Thymus (tissue), 11 donors: ENCODE results near the gene MID1. TPM values are rescaled to one million over a fixed set of nuclear protein-coding genes. Genes with fewer than 3 reads are reported as not detected.

Experiments used
- DNase-seq, 9 donors: peaks; one replicate each; pipeline ENCODE4 v3.0.0-alpha.2; 2013; ENCODE audit warnings: low spot score in 9 of 9, low read depth in 6 of 9, missing footprints in 1 of 9
- H3K27ac ChIP-seq, 2 donors: one replicate each; pipeline ENCODE4 v1.5.1; 2013; ENCODE audit warnings: control low read depth in 1 of 2, low read depth in 1 of 2, low read length in 1 of 2, mild to moderate bottlenecking in 1 of 2, moderate library complexity in 1 of 2
- H3K27me3 ChIP-seq, 2 donors: one replicate each; pipeline ENCODE4 v1.5.1; 2013; ENCODE audit warnings: low read length in 1 of 2; ENCODE audit not compliant: control insufficient read depth in 2 of 2, insufficient read depth in 1 of 2
- H3K36me3 ChIP-seq, 2 donors: one replicate each; pipeline ENCODE4 v1.5.1; 2013; ENCODE audit warnings: low read length in 1 of 2, mild to moderate bottlenecking in 1 of 2, moderate library complexity in 1 of 2; ENCODE audit not compliant: control insufficient read depth in 2 of 2, insufficient read depth in 2 of 2
- H3K4me1 ChIP-seq, 2 donors: one replicate each; pipeline ENCODE4 v1.5.1; 2013; ENCODE audit warnings: low read length in 2 of 2; ENCODE audit not compliant: control insufficient read depth in 2 of 2, insufficient read depth in 2 of 2
- H3K4me3 ChIP-seq, 2 donors: one replicate each; pipeline ENCODE4 v1.5.1; 2013; ENCODE audit warnings: low read length in 2 of 2, control low read depth in 1 of 2, mild to moderate bottlenecking in 1 of 2
- H3K9me3 ChIP-seq, 2 donors: one replicate each; pipeline ENCODE4 v1.5.1; 2013; ENCODE audit warnings: low read length in 1 of 2, mild to moderate bottlenecking in 1 of 2; ENCODE audit not compliant: control insufficient read depth in 2 of 2, insufficient read depth in 1 of 2
- WGBS: extraction: QIAGEN DNeasy Blood & Tissue Kit; methylation state at CpG from one replicate; pipeline ENCODE4 v1.1.7; 2013; 5-methylcytosine and 5-hydroxymethylcytosine counted together
- polyA plus RNA-seq: library from polyadenylated mRNA; stranded (reverse); fragments of 200-250 nt; gene quantifications from one replicate; pipeline ENCODE4 v1.2.3, GENCODE V29; 2013
- total RNA-seq: library from RNA; stranded (reverse); fragments of 120-200 nt; gene quantifications from one replicate; pipeline ENCODE4 v1.2.4, GENCODE V29; 2013
- donor health status: healthy.

The MID1 gene
- total and polyA plus RNA-seq, 2 donors, result 1.4 to 2.1 TPM

- 92% methylated on average over 2 of the region's 2 CpGs for WGBS
Observed at GRCh38 chrX:10518073-10518472, 102.3 kb downstream of the MID1 start.

DNA sequence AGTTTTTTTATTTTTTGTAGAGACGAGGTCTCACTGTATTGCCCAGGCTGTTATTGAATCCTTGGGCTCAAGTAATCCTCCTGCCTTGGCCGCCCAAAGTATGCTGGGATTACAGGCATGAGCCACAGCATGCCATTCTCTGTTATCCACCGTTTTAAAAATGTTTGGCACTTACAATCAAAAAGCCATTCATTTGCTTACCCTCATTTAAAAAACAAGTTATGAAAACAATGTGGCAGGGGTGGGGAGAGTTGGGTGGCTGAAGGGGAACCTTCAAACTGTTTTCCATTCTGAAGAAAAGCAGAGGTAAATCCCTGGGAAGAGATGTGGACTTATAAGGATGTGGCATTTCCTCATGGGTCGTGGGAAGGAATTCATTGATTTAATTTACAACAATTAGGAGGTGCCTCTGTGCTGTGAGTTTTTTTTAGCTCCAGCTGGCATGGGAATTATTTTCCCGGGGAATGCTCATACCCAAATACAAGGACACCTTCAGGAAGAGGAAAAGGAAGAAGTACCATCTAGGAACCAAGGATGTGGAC lies 103.5 kb downstream of the MID1 start:
- no peaks in the 10 kb centered on the region for H3K9me3 ChIP-seq
- no peaks in the 10 kb centered on the region for H3K27me3 ChIP-seq
- H3K4me1 ChIP-seq, result no peaks in the 10 kb centered on the region
- DNase-seq, result no peak
- H3K4me3 ChIP-seq, result no peak overlapping the region
- H3K27ac ChIP-seq, result no peak overlapping the region
- H3K36me3 ChIP-seq, result no peaks in the 10 kb centered on the region
- WGBS, result 87% methylated on average over 5 of the region's 5 CpGs

More at GRCh38 chrX:10518073-10518472, 102.3 kb downstream of the MID1 start:
- no peaks in the 10 kb centered on the region for H3K27me3 ChIP-seq
- H3K4me3 ChIP-seq, result no peak overlapping the region
- no peaks in the 10 kb centered on the region for H3K9me3 ChIP-seq
- no peaks in the 10 kb centered on the region for H3K4me1 ChIP-seq
- no peak for DNase-seq
- H3K36me3 ChIP-seq, result no peaks in the 10 kb centered on the region
- H3K27ac ChIP-seq, result no peak overlapping the region

DNA sequence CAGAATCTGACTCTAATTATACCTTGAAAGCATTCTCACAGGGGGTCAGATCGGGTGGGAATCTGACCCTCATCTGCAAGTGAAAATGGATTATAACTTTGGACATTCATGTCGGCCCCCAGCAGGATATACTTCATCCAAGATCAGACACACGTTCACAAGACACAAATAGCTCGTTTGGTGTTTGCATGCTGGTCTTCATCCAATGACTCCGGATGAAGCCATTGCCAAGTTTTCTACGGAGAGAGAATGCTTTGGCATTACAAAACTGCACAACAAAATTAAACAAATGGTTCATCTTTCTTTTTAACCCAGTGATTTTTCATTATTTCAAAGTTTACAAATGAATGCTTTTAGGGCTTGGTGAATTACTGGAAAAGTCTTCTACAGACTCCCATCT lies 105.5 kb downstream of the MID1 start:
- no peaks in the 10 kb centered on the region for H3K36me3 ChIP-seq
- WGBS, result 88% methylated on average over 6 of the region's 6 CpGs
- H3K9me3 ChIP-seq, result no peaks in the 10 kb centered on the region
- no peak overlapping the region for H3K4me3 ChIP-seq
- DNase-seq, result no peak
- H3K4me1 ChIP-seq, result no peaks in the 10 kb centered on the region
- no peaks in the 10 kb centered on the region for H3K27me3 ChIP-seq
- H3K27ac ChIP-seq, result no peak overlapping the region

DNA sequence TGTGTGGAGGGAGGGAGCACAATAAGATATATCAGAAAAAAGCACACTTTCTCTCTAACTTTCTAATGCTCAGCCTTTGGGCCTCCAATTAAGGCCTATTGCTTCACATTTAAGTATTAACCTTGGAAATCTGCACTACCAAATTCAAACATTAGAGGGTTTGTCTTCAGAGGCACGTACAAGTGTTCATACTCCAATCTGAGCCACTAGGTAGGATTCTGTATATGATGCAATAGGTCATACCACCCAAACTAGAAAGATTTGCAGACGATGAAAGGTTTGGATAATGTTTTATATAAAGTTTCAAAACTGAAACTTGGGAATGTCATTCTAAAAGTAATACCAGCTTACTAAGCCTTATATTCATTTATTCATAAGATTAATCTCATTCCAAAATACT lies 106.4 kb downstream of the MID1 start:
- Histone ChIP-seq H3K4me1 (no peaks in the 10 kb centered on the region), H3K27ac (no peak overlapping the region), H3K9me3 (no peaks in the 10 kb centered on the region), H3K4me3 (no peak overlapping the region), H3K27me3 (no peaks in the 10 kb centered on the region), H3K36me3 (no peaks in the 10 kb centered on the region)
- WGBS, result 78% methylated on average over 2 of the region's 2 CpGs
- no peak for DNase-seq

DNA sequence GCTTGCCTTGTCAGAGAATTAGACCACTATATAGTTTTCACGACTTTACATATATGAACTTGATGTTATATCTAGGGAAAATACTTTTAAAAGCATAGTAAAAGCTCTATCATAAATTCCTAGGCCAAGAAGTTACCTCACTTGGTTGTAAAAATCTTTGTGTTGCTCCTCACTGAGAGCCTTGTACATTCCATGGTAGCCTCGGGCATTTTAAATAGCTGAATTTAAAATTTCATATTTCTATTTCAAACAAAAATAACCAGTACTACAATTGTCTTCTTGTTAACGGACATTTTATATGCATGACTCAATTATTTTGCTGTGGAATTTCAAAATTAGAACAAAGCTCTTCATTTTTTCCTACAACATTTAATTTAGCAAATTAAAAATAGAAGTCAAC lies 107.6 kb downstream of the MID1 start:
- Histone ChIP-seq H3K9me3 (no peaks in the 10 kb centered on the region), H3K36me3 (no peaks in the 10 kb centered on the region), H3K4me1 (no peaks in the 10 kb centered on the region), H3K4me3 (no peak overlapping the region), H3K27ac (no peak overlapping the region), H3K27me3 (no peaks in the 10 kb centered on the region)
- no peak for DNase-seq
- WGBS, result 95% methylated on average over 3 of the region's 3 CpGs

- no peak for DNase-seq
- H3K4me3 ChIP-seq, result no peak overlapping the region
- H3K27me3 ChIP-seq, result no peaks in the 10 kb centered on the region
- no peaks in the 10 kb centered on the region for H3K36me3 ChIP-seq
- 15% methylated on average over 1 of the region's 1 CpG for WGBS
- H3K27ac ChIP-seq, result no peak overlapping the region
- no peaks in the 10 kb centered on the region for H3K4me1 ChIP-seq
- H3K9me3 ChIP-seq, result no peaks in the 10 kb centered on the region
Observed at GRCh38 chrX:10512258-10512657, 108.1 kb downstream of the MID1 start.

DNA sequence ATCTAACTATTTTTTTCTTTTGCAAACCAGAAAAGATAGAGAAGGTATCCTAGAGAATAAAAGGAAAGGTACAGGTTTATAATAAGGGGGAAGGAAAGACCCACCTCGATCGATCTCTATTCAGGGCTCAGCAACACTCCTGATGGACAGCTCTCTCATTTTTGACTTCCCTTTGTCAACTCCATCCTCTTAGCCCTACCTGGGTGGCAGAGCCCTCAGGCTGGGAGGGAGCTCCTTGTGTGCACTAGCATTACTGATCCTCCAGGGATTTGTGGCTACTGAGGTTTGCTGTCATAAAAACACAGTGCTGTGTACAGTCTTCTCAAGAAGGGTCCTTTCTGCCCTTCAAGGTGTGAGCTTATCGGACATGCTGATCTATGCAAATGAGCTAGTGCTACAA lies 111.0 kb downstream of the MID1 start:
- no peaks in the 10 kb centered on the region for H3K4me1 ChIP-seq
- no peak for DNase-seq
- no peaks in the 10 kb centered on the region for H3K9me3 ChIP-seq
- no peak overlapping the region for H3K27ac ChIP-seq
- no peaks in the 10 kb centered on the region for H3K27me3 ChIP-seq
- no peak overlapping the region for H3K4me3 ChIP-seq
- H3K36me3 ChIP-seq, result no peaks in the 10 kb centered on the region
- 91% methylated on average over 3 of the region's 3 CpGs for WGBS

GRCh38 chrX:10508891-10509290 lies 111.5 kb downstream of the MID1 start:
- Histone ChIP-seq H3K27me3 (no peaks in the 10 kb centered on the region), H3K36me3 (no peaks in the 10 kb centered on the region), H3K4me3 (no peak overlapping the region), H3K27ac (no peak overlapping the region), H3K9me3 (no peaks in the 10 kb centered on the region), H3K4me1 (no peaks in the 10 kb centered on the region)
- no peak for DNase-seq

DNA sequence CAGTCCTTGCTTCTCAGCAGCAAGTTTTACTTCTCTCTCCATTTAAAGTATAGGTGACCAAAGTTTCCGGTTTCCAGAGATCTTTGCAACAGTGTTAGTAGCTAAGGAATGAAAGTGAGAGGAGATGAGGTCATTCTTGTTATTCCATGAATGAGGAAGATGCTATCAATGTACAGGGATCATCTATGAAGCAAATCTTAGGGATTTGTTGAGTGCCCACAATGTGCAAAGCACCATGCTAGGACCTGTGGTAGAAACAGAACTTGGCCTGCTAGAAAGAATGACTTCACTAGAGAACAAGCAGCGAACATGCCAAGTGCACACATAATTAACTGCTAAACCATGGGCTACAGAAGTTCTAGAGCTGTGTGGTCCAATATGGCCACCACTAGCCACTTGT lies 112.5 kb downstream of the MID1 start:
- DNase-seq, result no peak
- no peaks in the 10 kb centered on the region for H3K27me3 ChIP-seq
- H3K27ac ChIP-seq, result no peak overlapping the region
- no peaks in the 10 kb centered on the region for H3K4me1 ChIP-seq
- no peaks in the 10 kb centered on the region for H3K36me3 ChIP-seq
- H3K9me3 ChIP-seq, result no peaks in the 10 kb centered on the region
- WGBS, result 96% methylated on average over 2 of the region's 2 CpGs
- H3K4me3 ChIP-seq, result no peak overlapping the region

GRCh38 chrX:10507181-10507580 lies 113.2 kb downstream of the MID1 start:
- Histone ChIP-seq H3K27ac (no peak overlapping the region), H3K36me3 (no peaks in the 10 kb centered on the region), H3K9me3 (no peaks in the 10 kb centered on the region), H3K4me1 (no peaks in the 10 kb centered on the region), H3K27me3 (no peaks in the 10 kb centered on the region), H3K4me3 (no peak overlapping the region)
- 80% methylated on average over 3 of the region's 3 CpGs for WGBS
- no peak for DNase-seq
